HG03354 (cell line): Measurements from ENCODE around the gene CDH24.

Source experiments
- ATAC-seq: cut with Tn5 transposase; IDR thresholded peaks from one replicate; pipeline ENCODE4 v1.9.1; 2021; ENCODE audit warnings: mild to moderate bottlenecking; ENCODE audit not compliant: unreplicated experiment, poor library complexity, severe bottlenecking

CDH24 gene

DNA sequence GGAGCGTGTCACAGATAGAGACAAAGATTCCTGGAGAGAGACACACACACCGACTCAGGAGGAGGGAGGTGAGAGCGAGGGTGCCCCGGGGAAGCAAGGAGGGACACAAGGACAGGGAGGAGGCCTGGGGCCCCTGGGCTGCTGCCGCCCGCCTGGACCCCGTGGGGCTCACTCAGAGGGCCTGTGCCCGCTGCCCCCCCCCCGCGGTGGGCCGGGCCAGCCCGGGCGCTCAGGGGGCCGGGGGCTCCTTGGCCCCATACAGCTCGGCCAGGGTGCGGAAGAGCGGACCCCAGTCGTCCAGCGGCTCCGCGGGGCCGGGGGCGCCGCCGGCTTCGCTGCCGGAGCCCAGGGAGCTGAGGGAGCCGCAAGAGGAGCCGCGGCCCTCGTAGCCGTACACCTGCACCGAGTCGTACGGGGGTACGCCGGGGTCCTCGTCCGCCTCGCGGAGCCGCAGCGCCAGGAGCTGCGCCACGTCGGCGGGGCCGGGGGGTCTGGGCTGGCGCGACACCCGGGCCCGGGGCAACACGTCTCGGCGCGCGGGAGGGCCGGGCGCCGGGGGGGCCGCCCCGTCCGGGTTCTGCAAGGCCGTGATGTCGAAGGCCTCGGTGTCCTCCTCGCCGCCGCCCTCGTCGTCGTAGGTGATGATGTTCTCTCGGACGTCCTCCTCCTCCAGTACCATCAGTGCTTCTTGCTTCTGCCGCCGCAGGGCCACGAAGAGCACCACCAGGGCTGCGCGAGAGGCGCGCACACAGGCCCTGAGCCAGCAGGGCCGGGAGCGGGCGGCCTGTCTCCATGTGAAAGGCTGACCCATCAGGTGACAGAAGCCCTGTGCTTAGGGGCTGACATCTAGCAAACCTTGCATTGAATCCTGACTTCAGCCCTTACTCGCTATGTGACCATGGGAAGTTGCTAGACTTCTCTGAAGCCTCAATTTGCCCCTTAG, 9.3 kb downstream of the CDH24 start:
- no peak for ATAC-seq

- no peak for ATAC-seq
These were observed 10.2 kb downstream of the CDH24 start for GRCh38 chr14:23047034-23047634.

DNA sequence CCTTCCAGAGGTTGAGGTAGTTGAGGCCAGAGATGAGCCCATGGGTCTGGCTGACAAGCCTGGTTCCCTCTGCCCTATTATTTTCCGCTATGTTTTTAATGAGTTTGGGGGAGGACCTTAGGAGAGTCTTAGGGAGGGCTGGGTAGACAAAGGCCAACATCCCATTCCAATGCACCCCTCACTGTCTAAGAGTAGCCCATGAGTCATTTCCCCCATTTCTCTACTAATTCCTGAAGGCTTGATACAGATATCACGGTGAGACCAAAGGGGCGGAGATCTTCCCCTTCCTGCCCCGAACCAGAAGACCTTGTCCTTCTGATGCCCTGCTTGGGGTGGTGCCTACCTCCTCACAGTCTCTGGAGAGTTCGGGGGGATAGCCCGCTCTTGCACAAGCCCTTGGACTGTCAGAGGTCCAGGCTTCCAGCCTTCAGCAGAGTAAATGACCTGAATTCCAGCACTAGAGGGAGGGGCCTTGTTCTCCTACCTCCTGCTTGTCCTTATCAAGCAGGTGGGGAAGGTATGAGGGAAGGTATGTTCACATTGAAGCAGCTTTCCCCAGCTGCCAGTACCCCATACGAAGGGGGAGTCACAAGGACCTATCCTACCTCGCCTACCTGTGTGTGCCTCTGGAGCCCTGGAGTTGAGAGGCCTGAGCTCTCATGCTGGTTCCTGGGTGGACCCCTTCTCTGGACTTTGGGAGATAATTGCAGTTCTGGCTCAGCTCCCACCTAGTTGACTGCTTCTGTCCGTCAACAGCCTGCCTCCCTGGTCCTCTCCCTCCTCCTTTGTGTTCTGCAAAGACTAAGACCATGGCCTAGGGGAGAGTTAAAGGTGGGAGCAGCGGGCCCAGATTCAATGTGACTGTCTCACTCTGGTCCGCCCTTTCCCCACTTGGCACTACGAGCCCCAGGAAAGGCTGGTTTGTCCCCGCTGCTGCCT, 11.6 kb downstream of the CDH24 start:
- ATAC-seq = no peak

- no peak for ATAC-seq
These were observed 12.5 kb downstream of the CDH24 start for GRCh38 chr14:23044840-23045239.

DNA sequence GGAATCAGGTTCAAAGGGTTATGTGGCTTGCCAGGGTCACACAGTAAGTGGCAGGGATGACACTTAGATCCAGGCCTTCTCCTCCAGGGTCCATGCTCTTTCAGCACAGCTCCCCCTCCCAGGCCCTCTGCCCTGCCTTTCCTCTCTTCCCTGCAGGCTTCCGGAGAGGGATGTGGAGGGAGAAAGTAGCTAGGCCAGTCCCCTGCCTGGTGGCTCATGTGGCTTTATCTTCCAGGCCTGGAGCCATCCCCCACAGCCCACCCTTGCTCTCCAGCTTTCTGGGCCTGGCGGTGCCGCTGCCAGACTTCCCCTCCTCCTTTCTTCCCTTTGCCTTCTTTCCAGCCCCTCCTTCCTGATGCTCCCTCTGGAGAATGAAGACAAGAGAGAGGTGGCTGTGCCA, 13.6 kb downstream of the CDH24 start:
- no peak for ATAC-seq

DNA sequence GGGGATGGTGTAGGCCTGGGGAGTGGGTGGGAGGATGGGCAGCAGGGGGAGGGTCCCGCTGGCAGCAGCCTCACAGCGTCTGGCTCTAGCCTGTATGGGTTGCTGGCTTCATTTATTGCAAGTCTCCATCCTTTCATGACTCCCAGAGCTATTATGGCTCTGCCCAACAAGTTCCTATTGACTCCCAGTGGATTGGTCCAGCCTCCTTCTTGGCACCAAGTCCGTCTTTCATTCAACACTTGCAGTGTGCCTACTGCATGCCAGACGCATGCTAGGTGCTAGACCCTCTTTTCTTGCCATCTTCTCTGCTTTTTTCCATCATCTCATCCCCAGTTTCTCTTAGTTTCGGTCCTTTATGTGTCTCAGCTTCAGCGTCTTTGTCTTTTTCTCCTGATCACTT, 14.2 kb downstream of the CDH24 start:
- ATAC-seq = no peak

DNA sequence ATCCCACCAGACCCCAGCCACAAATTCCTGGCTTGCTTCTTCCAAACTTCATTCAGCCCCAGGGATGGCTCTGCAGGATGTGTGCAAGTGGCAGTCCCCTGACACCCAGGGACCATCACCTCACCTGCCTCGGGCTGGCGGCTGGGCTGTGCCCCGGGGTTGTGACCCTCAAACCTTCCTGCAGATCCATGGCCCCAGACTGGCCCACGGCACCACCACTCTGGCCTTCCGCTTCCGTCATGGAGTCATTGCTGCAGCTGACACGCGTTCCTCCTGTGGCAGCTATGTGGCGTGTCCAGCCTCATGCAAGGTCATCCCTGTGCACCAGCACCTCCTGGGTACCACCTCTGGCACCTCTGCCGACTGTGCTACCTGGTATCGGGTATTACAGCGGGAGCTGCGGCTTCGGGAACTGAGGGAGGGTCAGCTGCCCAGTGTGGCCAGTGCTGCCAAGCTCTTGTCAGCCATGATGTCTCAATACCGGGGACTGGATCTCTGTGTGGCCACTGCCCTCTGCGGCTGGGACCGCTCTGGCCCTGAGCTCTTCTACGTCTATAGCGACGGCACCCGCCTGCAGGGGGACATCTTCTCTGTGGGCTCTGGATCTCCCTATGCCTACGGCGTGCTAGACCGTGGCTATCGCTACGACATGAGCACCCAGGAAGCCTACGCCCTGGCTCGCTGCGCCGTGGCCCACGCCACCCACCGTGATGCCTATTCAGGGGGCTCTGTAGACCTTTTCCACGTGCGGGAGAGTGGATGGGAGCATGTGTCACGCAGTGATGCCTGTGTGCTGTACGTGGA, 15.0 kb downstream of the CDH24 start, which contains the start of gene PSMB11:
Gene PSMB11, plus strand, starts transcription at position 51 of the 804 bp plus-strand sequence. Its CDS starts 14 bp downstream, at position 65.
- ATAC-seq = no peak

DNA sequence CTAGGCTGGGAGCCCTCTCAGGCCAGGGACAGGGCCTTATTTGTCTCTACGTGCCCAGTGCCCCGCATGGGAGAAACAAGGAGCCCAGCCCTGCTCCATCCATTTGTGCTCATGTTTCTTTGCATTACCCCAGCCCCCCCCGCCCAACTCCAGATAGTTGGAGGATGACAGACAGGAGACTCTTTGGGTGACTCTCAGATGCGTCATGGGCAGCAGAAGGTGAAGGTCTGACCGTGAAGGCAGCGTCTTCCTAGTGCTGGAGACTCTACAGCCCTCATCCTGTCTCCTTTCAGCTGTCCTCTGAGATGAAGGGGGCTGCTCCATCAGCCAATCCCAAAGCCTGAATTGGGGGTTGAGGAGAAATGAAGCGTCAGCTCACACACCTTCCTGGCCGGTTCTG, 15.6 kb downstream of the CDH24 start:
- no peak for ATAC-seq

GRCh38 chr14:23040100-23040499, 17.2 kb downstream of the CDH24 start:
- ATAC-seq = no peak

DNA sequence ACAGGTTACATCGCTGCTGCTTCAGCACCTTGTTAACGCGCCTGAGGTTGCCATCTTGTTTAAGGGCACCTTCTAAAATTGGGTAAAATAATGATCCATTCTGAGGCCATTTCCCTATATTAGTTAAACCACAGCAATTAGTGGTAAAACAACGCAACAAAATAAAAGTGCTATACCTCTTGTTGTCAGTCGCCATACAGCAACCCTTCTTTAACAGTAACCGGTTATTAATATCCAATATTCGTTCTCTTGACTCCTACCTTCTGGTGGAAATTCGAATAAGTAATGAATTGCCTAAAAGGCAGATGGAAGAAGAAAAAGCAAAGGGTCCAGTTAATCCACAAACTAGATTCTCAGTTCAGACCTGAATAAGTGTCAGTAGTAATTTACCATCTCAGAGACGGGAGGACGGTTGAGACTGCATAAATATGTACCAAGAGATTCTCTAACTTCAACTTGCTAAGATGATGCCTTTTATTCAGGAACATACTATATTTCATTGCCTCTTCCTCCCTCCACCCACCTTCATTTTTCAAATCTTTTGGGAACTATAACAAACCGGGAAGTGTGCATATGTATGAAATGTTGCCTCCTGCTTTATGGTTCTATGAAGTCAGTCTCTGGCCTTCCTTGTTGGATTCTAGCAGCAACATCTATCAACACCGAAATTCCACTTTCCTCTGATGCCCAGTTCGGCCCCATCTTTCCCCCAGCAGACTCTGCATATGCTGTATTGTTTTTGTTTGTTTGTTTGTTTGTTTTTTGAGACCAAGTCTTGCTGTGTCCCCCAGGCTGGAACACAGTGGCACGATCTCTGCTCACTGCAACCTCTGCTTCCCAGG, 21.8 kb downstream of the CDH24 start:
- no peak for ATAC-seq

GRCh38 chr14:23034498-23035302, 22.6 kb downstream of the CDH24 start, which contains the start of gene PSMB5:
TSS of gene PSMB5 (minus strand) at chr14:23034900. CDS start at chr14:23034881, 19 bp downstream.
- ATAC-seq = peak; percentile 97

GRCh38 chr14:23033801-23034497, 23.4 kb downstream of the CDH24 start:
- ATAC-seq = no peak

DNA sequence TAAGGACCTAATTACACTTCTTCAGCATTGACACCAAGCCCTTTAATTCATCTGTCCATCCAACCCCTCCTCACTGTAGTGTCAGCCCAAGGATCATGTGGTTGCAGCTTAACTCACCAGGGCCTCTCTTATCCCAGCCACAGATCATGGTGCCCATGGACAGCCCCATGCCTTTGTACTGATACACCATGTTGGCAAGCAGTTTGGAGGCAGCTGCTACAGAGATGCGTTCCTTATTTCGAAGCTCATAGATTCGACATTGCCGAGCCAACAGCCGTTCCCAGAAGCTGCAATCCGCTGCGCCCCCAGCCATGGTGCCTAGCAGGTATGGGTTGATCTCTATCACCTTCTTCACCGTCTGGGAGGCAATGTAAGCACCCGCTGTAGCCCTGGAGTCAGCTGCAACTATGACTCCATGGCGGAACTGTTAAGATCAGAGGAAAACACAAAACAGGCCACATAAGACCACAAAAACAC, 24.0 kb downstream of the CDH24 start:
- ATAC-seq = no peak

DNA sequence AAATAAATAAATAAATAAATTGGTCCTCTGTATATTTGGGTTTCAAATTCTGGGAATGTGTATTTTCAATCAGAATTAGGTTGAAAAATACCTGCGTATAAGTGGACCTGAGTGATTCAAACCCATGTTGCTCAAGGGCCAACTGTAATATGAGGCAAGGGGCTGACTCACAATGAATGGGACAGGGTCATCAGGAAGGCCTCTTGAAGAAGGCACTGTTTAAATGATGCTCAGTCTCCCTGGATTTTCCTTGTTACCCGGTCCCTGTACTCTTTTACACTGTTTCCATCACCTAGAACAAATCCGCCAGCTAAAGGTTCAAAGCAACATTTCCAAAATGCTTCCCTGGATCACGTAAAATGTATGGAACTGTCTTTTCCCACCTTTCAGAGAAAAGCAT, 26.4 kb downstream of the CDH24 start:
- ATAC-seq = no peak

DNA sequence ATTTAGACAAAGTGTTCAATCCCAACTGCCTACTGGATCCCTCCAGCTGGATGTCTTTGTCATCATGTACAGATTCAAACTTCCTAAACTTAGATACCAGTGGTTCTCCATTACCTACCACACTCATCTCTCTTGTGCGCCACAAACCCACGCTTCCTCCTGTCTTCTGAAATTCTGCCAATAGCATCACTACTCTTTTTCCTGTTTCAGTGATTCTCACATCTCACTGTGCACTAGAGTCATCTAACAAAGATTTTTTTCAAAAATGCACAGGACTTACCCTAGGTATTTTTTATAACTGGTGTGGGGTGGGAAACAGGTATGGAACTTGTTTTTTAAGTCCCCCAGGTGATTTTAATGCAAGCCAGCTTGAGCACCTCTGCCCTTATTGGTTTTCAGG, 28.5 kb downstream of the CDH24 start:
- ATAC-seq = no peak

- ATAC-seq = no peak
These were observed 32.0 kb downstream of the CDH24 start for GRCh38 chr14:23025151-23025814.
